GM18526 (cell line): ENCODE results near the gene TSPAN2.

ENCODE experiments used
- POLR2A ChIP-seq: IDR thresholded peaks from 3 replicates; pipeline ENCODE4 v1.6.1; 2011; ENCODE audit not compliant: insufficient read length; ENCODE audit errors: extremely low read depth

TSPAN2 gene

DNA sequence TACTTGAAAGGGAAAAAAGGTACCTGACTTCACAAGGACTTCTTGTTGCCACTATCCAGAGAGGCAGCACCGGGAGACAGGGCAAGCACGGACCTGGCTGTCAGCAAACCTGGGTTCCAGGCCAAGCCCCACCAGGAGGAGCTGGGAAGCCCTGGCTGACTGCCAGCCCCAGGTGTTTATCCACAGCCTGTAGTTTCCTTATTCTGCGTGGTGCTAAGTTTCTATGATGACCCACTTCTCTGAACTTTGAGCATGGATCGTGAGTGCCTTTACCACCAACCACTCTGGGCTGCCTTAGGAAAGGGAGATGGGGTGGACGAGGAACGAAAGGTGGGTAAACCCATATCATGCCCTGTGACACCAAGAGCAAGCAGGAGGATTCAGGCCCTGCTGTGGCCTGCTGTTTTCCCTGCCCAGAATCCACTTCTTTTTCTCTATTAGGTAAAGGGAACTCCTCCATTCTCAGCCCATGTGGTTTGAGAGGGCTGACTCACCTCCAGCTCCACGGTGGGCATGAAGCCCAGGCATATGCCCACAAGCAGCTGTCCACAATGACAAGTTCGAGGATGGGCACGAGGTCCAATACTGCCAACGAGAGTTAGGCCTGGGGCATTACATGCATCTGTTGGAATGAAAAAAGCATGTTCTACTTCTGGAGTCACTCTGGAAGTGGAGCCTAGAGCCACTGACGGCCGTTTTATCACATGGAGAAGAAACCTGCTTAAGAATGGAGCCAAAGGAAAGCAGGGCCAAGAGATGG is 20.3 kb downstream of the TSPAN2 start:
- no peak for TF ChIP-seq POLR2A

- TF ChIP-seq POLR2A, result no peak
Observed at GRCh38 chr1:115067161-115067859, 22.0 kb downstream of the TSPAN2 start.

DNA sequence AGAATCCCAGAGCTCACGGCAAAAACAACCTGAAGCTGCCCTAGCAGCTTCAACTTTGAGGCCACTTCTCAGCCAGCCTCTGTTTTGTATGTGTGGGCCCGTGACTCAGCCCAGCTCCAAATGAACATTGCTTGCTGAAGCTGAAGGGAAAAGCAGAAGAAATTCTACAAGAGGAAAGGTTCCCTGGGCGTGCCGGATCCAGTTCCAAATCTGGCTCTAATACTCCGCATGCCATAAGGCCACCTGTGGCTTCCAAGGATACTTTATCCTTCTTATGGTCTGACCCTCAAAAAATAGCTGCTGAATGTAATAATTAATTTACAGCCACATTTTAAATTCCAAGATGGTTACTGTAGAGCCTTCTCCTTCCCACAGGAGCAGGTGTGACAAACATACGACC is 24.3 kb downstream of the TSPAN2 start:
- TF ChIP-seq POLR2A, result no peak

GRCh38 chr1:115064461-115064860 is 24.8 kb downstream of the TSPAN2 start:
- no peak for TF ChIP-seq POLR2A

- TF ChIP-seq POLR2A, result no peak
Observed at GRCh38 chr1:115063228-115063901, 25.9 kb downstream of the TSPAN2 start.

DNA sequence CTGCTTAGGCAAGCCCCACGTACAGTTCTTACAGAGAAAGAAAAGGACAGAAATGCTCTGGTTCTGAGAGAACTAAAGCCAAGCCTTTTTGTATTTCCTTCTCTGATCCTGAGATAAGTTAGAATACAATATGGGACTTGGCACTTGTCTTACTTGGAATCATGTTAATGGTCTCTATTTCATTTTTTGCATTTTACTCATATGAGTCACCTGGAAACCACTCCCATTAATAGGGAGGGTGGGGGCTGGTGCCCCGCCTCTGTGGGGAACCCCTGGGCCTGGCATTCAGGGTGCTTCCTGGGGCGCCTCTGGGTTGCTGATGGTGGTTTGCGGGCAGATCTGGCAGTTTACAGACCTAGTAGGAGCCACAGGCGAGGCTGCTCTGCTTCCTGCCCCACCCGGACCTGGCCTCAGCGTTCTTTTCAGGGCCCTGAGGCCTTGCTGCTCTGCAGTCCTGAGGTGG is 26.7 kb downstream of the TSPAN2 start:
- no peak for TF ChIP-seq POLR2A

GRCh38 chr1:115060501-115060900 is 28.8 kb downstream of the TSPAN2 start:
- TF ChIP-seq POLR2A, result no peak

GRCh38 chr1:115059316-115059715 is 30.0 kb downstream of the TSPAN2 start:
- TF ChIP-seq POLR2A, result no peak

DNA sequence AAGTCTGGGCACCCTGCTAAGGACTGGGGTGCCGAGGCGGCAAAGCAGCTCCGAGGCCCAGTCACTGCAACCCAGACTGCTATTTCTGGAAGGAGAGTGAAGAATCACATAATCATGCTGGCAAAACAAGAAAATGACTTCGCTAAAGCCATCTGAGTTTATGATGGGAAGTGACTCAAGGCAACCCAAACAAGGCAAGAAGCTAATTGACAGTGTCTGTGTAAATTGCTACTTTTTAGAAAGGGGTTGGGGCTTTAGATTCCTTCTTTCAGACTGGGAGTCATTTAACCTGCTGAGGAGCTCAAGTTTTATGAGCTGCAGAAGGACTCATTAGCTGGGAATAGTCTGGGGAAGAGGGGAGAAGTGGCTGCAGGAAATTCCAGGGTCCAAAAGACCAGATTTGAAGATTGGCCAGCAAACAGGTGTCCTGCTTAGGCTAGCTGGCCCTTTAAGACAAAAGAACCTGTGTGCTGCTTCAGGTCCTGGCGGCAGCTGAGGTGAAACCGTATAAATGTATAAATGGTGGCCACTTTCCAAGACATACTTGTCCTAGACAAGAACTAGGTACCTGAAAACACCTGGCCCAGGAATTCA is 31.5 kb downstream of the TSPAN2 start:
- TF ChIP-seq POLR2A, result no peak

- no peak for TF ChIP-seq POLR2A
Observed at GRCh38 chr1:115056395-115056798, 32.9 kb downstream of the TSPAN2 start.

DNA sequence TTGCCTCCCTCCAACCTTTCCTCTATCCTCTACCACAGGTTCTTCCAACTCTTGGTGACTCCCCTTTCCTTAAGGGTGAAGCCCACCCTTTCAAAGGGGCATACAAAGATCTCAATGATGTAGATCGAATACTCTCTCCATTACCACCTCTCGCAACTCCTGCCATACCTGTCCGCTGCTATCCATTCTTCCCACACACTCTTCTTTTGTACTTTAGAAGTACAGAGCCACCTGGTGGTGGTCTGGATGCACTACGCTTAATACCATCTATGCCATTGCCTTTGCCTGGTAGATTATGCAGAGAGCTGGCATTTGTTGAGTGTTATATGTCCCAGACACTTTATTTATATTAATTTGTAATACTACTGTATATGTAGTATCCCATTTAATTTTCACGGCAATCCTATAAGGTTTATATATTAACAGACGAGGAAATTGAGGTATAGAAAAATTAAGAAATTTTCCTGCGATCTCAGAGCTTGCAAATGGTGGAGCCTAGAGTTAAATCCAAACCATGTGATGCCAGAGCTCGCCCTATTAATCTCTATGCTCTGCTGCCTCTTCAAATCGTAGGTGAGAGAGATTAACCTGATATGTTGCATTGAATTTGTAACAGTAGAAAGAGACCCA is 36.7 kb downstream of the TSPAN2 start:
- TF ChIP-seq POLR2A, result no peak

DNA sequence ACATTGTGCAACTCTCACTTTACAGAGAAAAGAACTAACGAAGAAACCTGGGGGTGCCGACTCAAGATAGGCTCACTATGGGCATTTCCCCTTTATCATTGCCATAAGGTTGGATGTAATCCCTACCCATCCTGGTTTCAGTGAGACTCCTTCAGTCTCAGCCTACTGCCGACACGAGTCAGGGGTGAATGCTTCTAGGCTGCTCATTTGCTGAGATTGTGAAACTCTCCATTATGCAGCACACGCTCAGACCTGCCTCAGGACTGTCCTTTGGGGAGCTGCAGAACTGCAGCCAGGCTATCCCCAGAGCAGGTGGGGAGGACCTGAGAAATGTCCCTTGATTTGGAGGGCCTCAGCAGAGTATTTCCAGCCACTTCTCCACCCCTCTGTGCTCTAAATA is 37.5 kb downstream of the TSPAN2 start:
- TF ChIP-seq POLR2A, result no peak

DNA sequence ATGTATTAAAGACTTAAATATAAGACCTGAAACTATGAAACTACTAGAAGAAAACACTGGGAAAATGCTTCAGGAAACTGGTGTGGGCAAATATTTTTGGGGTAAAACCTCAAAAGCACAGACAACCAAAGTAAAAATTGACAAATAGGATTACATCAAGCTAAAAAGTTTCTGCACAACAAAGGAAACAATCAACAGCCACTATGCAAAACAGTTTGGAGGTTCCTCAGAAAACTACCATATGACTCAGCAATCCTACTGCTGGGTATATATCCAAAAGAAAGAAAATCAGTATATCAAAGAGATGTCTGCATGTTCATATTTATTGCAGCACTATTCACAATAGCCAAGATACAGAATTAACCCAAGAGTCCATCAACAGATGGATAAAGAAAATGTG is 42.6 kb downstream of the TSPAN2 start:
- TF ChIP-seq POLR2A, result no peak

DNA sequence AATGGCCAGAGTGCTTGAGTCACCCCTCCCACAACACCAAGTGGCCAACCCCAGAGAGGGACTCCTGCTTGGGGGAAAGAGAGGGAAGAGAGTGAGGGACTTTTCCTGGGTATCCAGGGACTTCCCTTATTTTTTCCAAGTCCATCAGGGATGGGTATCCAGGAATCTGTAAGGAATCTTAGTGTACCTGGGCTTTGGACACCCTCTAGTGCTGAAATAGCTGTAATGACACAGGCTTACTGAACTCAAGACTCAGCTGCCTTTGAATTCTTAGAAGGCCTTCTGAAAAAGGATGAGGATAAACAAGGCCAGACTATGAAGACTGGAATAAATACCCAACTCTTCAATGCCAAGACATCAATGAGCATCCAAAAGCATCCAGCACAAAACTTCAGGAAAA is 47.6 kb downstream of the TSPAN2 start:
- TF ChIP-seq POLR2A, result no peak

GRCh38 chr1:115040501-115040900 is 48.8 kb downstream of the TSPAN2 start:
- no peak for TF ChIP-seq POLR2A

DNA sequence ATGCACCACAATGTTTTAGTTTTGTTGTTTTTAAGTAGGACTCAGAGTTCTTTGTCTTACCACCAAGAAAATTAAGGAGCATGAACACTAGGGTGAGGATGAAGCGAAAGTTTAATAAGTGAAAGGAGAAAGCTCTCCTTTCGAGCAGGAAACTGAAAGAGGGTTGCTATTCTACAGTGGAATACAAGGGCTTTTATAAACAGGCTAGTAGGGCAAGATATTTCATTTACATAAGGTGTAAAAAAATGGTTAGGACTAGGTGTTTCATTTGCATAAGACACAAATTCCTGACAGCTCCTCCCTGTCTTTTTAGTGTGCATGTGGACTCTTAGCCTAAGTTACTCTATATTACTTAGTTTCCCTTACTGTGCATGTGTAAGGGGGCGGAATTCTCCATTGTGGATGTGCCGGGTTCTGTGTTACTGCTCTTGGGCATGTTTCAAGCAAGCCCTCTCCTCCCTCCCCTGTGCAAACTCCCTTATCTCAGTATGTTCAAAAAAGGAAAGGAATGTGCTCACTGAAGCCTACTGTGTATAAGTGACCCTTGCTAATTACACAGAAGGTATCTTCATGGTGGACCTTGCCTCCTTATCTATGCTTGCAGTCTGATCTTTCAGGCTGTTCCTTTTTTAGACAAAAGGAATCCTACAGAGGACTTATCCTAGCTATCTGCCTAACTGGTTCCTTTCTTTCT is 52.3 kb downstream of the TSPAN2 start:
- TF ChIP-seq POLR2A, result no peak
